H1 (cell line): ENCODE measurements around the gene PHF14. TPM values are rescaled to one million over a fixed set of nuclear protein-coding genes. Genes with fewer than 3 reads are reported as not detected.

ENCODE experiments used
- CTCF ChIA-PET: fragments of 300-600 bp; sonication (Branson Sonifier 250); formaldehyde crosslinking; loops from one replicate; lab custom pipeline; 2021; ENCODE audit not compliant: partially characterized antibody; lab: Charles Lee
- POLR2A ChIA-PET: fragments of 300-600 bp; sonication (Branson Sonifier 250); formaldehyde crosslinking; loops from one replicate; lab custom pipeline; 2021; ENCODE audit warnings: inconsistent platforms; ENCODE audit not compliant: partially characterized antibody; lab: Charles Lee
- DNase-seq, 2 experiments: peaks; one replicate each; pipeline versions ENCODE4 v3.0.0 to v3.0.0-alpha.2; 2010 to 2022; ENCODE audit warnings: low spot score in 2 of 2, low read depth in 1 of 2, mixed read lengths in 1 of 2
- FAIRE-seq: peaks from 2 replicates; lab custom pipeline; 2011; peaks lifted over from hg19 to GRCh38; lab: Jason Lieb, UNC
- H2AFZ ChIP-seq: 2 replicates; pipeline ENCODE4 v1.8.1; 2012; ENCODE audit warnings: low read length, inconsistent platforms
- H2AK5ac ChIP-seq: 2 replicates; pipeline ENCODE4 v1.6.1; 2013; ENCODE audit warnings: low read depth, low read length
- H2BK120ac ChIP-seq: replicated peaks from 2 replicates; pipeline ENCODE3; 2013; ENCODE audit warnings: low read depth, low read length, inconsistent platforms
- H2BK12ac ChIP-seq: 2 replicates; pipeline ENCODE4 v1.6.1; 2013; ENCODE audit warnings: low read depth, low read length
- H2BK15ac ChIP-seq: 2 replicates; pipeline ENCODE4 v1.6.1; 2013; ENCODE audit warnings: low read length
- H2BK20ac ChIP-seq: 2 replicates; pipeline ENCODE4 v1.6.1; 2013; ENCODE audit warnings: low read length
- H2BK5ac ChIP-seq: 2 replicates; pipeline ENCODE4 v1.6.1; 2013; ENCODE audit warnings: low read depth, low read length
- H3K14ac ChIP-seq: 2 replicates; pipeline ENCODE4 v1.6.1; 2013; ENCODE audit warnings: inconsistent platforms; ENCODE audit not compliant: insufficient read length
- H3K18ac ChIP-seq: 2 replicates; pipeline ENCODE4 v1.6.1; 2013; ENCODE audit warnings: low read length; ENCODE audit errors: extremely low read depth
- H3K23ac ChIP-seq: 2 replicates; pipeline ENCODE4 v1.6.1; 2013; ENCODE audit warnings: inconsistent platforms; ENCODE audit not compliant: insufficient read length
- H3K23me2 ChIP-seq: 2 replicates; pipeline ENCODE4 v1.6.1; 2013; ENCODE audit warnings: low read depth, low read length
- H3K27ac ChIP-seq: 2 replicates; pipeline ENCODE4 v1.6.1; 2011; ENCODE audit warnings: low read depth, low read length, inconsistent platforms
- H3K27me3 ChIP-seq, 4 experiments: replicated peaks in 1 of 4; 1 replicate in 1 of 4; 2 replicates in 3 of 4; pipeline versions ENCODE4 v1.6.1 to v1.8.1; 2011 to 2013; ENCODE audit warnings: low read length in 3 of 4, mild to moderate bottlenecking in 3 of 4, inconsistent platforms in 2 of 4, mixed read lengths in 2 of 4, moderate library complexity in 1 of 4; ENCODE audit not compliant: control insufficient read depth in 3 of 4, insufficient read depth in 3 of 4; ENCODE audit errors: extremely low read depth in 1 of 4
- H3K36me3 ChIP-seq, 4 experiments: 2 replicates each; pipeline versions ENCODE4 v1.6.1 to v1.8.1; 2011 to 2013; ENCODE audit warnings: mild to moderate bottlenecking in 4 of 4, low read length in 3 of 4, moderate library complexity in 2 of 4, control low read depth in 1 of 4, inconsistent platforms in 1 of 4; ENCODE audit not compliant: insufficient read depth in 4 of 4, control insufficient read depth in 2 of 4
- H3K4ac ChIP-seq: replicated peaks from 2 replicates; pipeline ENCODE3; 2013; ENCODE audit warnings: low read length, low read depth, mixed read lengths, inconsistent platforms; ENCODE audit not compliant: insufficient read length
- H3K4me1 ChIP-seq, 4 experiments: replicated peaks in 1 of 4; 1 replicate in 1 of 4; 2 replicates in 3 of 4; pipeline versions ENCODE4 v1.6.1 to v1.8.1; 2011 to 2013; ENCODE audit warnings: low read length in 3 of 4, inconsistent platforms in 2 of 4, mixed read lengths in 1 of 4; ENCODE audit not compliant: insufficient read depth in 4 of 4, control insufficient read depth in 3 of 4
- H3K4me2 ChIP-seq, 2 experiments: 2 replicates each; pipeline versions ENCODE4 v1.6.1 to v1.8.1; 2011 to 2013; ENCODE audit warnings: low read depth in 2 of 2, low read length in 2 of 2, control low read depth in 1 of 2, inconsistent platforms in 1 of 2, mild to moderate bottlenecking in 1 of 2; ENCODE audit not compliant: insufficient read depth in 1 of 2
- H3K4me3 ChIP-seq, 4 experiments: fragments of 200-600, 300-600 bp in 1 of 4; sonication (generic), shearing (Covaris generic), sonication (Bioruptor Twin) in 1 of 4; 2 replicates each; pipeline versions ENCODE4 v1.5.1 to v1.8.1; 2011 to 2016; ENCODE audit warnings: low read length in 4 of 4, low read depth in 3 of 4, control low read depth in 2 of 4, inconsistent platforms in 2 of 4, mild to moderate bottlenecking in 2 of 4, mixed read lengths in 1 of 4, moderate library complexity in 1 of 4; ENCODE audit not compliant: insufficient read depth in 2 of 4; ENCODE audit errors: extremely low read depth in 1 of 4
- H3K56ac ChIP-seq: replicated peaks from 2 replicates; pipeline ENCODE3; 2013; ENCODE audit warnings: low read depth, mild to moderate bottlenecking, mixed read lengths, low read length, inconsistent platforms; ENCODE audit not compliant: insufficient read length
- H3K79me1 ChIP-seq: 2 replicates; pipeline ENCODE4 v1.6.1; 2013; ENCODE audit warnings: low read depth, low read length, control low read depth
- H3K79me2 ChIP-seq, 2 experiments: 2 replicates each; pipeline versions ENCODE4 v1.6.1 to v1.8.1; 2012 to 2013; ENCODE audit warnings: low read length in 2 of 2, mild to moderate bottlenecking in 2 of 2, inconsistent platforms in 1 of 2; ENCODE audit not compliant: insufficient read depth in 2 of 2, control insufficient read depth in 1 of 2
- H3K9ac ChIP-seq, 4 experiments: replicated peaks in 1 of 4; 1 replicate in 1 of 4; 2 replicates in 3 of 4; pipeline versions ENCODE4 v1.6.1 to v1.8.1; 2011 to 2013; ENCODE audit warnings: low read depth in 3 of 4, low read length in 3 of 4, control low read depth in 2 of 4, mild to moderate bottlenecking in 2 of 4, moderate library complexity in 2 of 4, inconsistent platforms in 1 of 4; ENCODE audit errors: extremely low read depth in 1 of 4
- H3K9me3 ChIP-seq, 2 experiments: 2 replicates each; pipeline versions ENCODE4 v1.6.1 to v1.8.1; 2012 to 2013; ENCODE audit warnings: mild to moderate bottlenecking in 2 of 2, moderate library complexity in 2 of 2, control low read depth in 1 of 2, inconsistent platforms in 1 of 2, low read depth in 1 of 2, low read length in 1 of 2, mixed read lengths in 1 of 2; ENCODE audit not compliant: insufficient read depth in 2 of 2
- H4K20me1 ChIP-seq, 2 experiments: replicated peaks in 1 of 2; 2 replicates each; pipeline versions ENCODE3 to v1.8.1; 2011 to 2013; ENCODE audit warnings: inconsistent platforms in 2 of 2, low read length in 2 of 2, mild to moderate bottlenecking in 1 of 2; ENCODE audit not compliant: insufficient read depth in 2 of 2, control insufficient read depth in 1 of 2
- H4K5ac ChIP-seq: 2 replicates; pipeline ENCODE4 v1.6.1; 2013; ENCODE audit warnings: low read length, low read depth, mixed read lengths, inconsistent platforms; ENCODE audit not compliant: insufficient read length
- H4K8ac ChIP-seq: 2 replicates; pipeline ENCODE4 v1.8.0; 2013; ENCODE audit warnings: mild to moderate bottlenecking, moderate library complexity, low read length, inconsistent platforms; ENCODE audit not compliant: insufficient read depth; ENCODE audit errors: extremely low read depth
- H4K91ac ChIP-seq: replicated peaks from 2 replicates; pipeline ENCODE3; 2013; ENCODE audit warnings: low read length, mixed read lengths, inconsistent platforms; ENCODE audit not compliant: insufficient read length
- E2F6 ChIP-seq: IDR thresholded peaks from 2 replicates; pipeline ENCODE4 v1.6.1; 2012; ENCODE audit warnings: inconsistent platforms
- PHF8 ChIP-seq: fragments of 200-600 bp; sonication (generic); conservative IDR thresholded peaks from 2 replicates; pipeline ENCODE4 v1.7.1; 2012; ENCODE audit warnings: low read depth, mild to moderate bottlenecking, inconsistent platforms, low read length, moderate library complexity
- RAD21 ChIP-seq, 2 experiments: IDR thresholded peaks in 1 of 2; conservative IDR thresholded peaks in 1 of 2; 2 replicates each; pipeline ENCODE4 v1.6.1; 2011; ENCODE audit warnings: low read depth in 2 of 2, low read length in 2 of 2, improper control_type of control experiment in 1 of 2, inconsistent platforms in 1 of 2, mild to moderate bottlenecking in 1 of 2, moderate library complexity in 1 of 2
- SP1 ChIP-seq: IDR thresholded peaks from 2 replicates; pipeline ENCODE4 v1.6.1; 2011; ENCODE audit warnings: low read depth, low read length
- TAF7 ChIP-seq: optimal IDR thresholded peaks from 2 replicates; pipeline ENCODE3; 2011; ENCODE audit warnings: low read depth, mild to moderate bottlenecking, inconsistent platforms, low read length, moderate library complexity, borderline replicate concordance
- TBP ChIP-seq: IDR thresholded peaks from 2 replicates; pipeline ENCODE4 v1.6.1; 2011; ENCODE audit warnings: low read depth, low read length, improper control_type of control experiment
- ZNF274 ChIP-seq: IDR thresholded peaks from 2 replicates; pipeline ENCODE4 v1.7.0; 2012; ENCODE audit warnings: low read length, borderline replicate concordance; ENCODE audit errors: extremely low read depth
- WGBS, 2 experiments: shearing (Covaris generic) in 1 of 2; methylation state at CpG; one replicate each; pipeline versions ENCODE4 v1.1.6 to v1.1.7; 2013 to 2015; ENCODE audit warnings: low lambda C conversion rate in 2 of 2, mixed read lengths in 2 of 2, inconsistent platforms in 1 of 2, low coverage in 1 of 2, missing lambda C conversion rate in 1 of 2; ENCODE audit not compliant: insufficient replicate concordance in 2 of 2, insufficient coverage in 1 of 2, insufficient read length in 1 of 2; ENCODE audit errors: extremely low coverage in 1 of 2, missing lambda C conversion rate in 1 of 2; 5-methylcytosine and 5-hydroxymethylcytosine counted together
- polyA plus RNA-seq, 7 experiments: library from polyadenylated mRNA; depleted of rRNA in 3 of 7; stranded (reverse) in 5 of 7; unstranded in 2 of 7; fragments of >200 nt in 5 of 7; fragments of 200-250 nt in 2 of 7; gene quantifications; 1 replicate in 5 of 7; 2 replicates in 1 of 7; 4 replicates in 1 of 7; pipeline versions ENCODE4 v1.2.1 to v1.2.3, GENCODE V29; 2011 to 2013; ENCODE audit warnings: missing spikeins in 2 of 7, mixed read lengths in 2 of 7
- total RNA-seq: library from RNA; stranded (reverse); fragmentation: NEBNext Ultra II Directional; extraction: Animal tissue kit (Norgen Biotek cat#: 25700); gene quantifications from 2 replicates; pipeline ENCODE4 v1.2.1, GENCODE V29; 2021
- TF ChIP-seq, protein P1 (sequence below): IDR thresholded peaks from 2 replicates; pipeline ENCODE4 v1.6.1; 2011; ENCODE audit warnings: low read depth, mild to moderate bottlenecking, low read length; ENCODE audit not compliant: insufficient read depth

The PHF14 gene
- total and polyA plus RNA-seq, 2 of the 8 experiments (the other 6 are each of a cell fraction or from before 2014, with no cell fraction given): 17.9 to 70.6 TPM

GRCh38 chr7:10950494-10950893 lies 23.2 kb upstream of the PHF14 start:
- no peak overlapping the region for H2AFZ ChIP-seq
- H4K20me1 ChIP-seq: no peaks in the 10 kb centered on the region
- H2BK20ac ChIP-seq: no peak overlapping the region
- TF ChIP-seq ZNF274: no peak
- no peak for TF ChIP-seq TBP
- no peak for TF ChIP-seq RAD21 (IDR thresholded peaks at IDR 0.05 in 1 of 2, conservative IDR thresholded peaks at IDR 0.05 in 1 of 2; ENCODE audit: low read depth in 2 of 2, low read length in 2 of 2)
- no peak for TF ChIP-seq TAF7
- TF ChIP-seq, protein P1, sequence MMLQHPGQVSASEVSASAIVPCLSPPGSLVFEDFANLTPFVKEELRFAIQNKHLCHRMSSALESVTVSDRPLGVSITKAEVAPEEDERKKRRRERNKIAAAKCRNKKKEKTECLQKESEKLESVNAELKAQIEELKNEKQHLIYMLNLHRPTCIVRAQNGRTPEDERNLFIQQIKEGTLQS: no peak
- TF ChIP-seq PHF8: no peak
- no peak for TF ChIP-seq SP1
- no peak for TF ChIP-seq E2F6
- no peak overlapping the region for H3K4me2 ChIP-seq
- peaks cover 0 to 7% (median 2%) of the 10 kb centered on the region in 4 experiments; a peak in 1 of 8 replicates for H3K36me3 ChIP-seq
- H4K91ac ChIP-seq: no peak overlapping the region
- H2BK120ac ChIP-seq: no peak overlapping the region
- no peak overlapping the region for H4K8ac ChIP-seq
- no peaks in the 10 kb centered on the region for H3K23me2 ChIP-seq
- no peak overlapping the region for H4K5ac ChIP-seq
- DNase-seq (no peak), FAIRE-seq (no peak)
- no peaks in the 10 kb centered on the region for H3K79me1 ChIP-seq
- no peak overlapping the region for H2BK5ac ChIP-seq
- no peak overlapping the region for H3K14ac ChIP-seq
- H3K23ac ChIP-seq: no peak overlapping the region
- CTCF ChIA-PET: interaction anchor here (0.6 kb wide), 1 partner anchor 245 kb away, joined by 3 read pairs; no protein-coding TSS in a partner anchor
- H3K27ac ChIP-seq: no peak overlapping the region
- no peaks in the 10 kb centered on the region for H3K27me3 ChIP-seq
- H2BK12ac ChIP-seq: no peak overlapping the region
- no peak overlapping the region for H3K4me3 ChIP-seq
- no peaks in the 10 kb centered on the region for H3K4me1 ChIP-seq
- H2BK15ac ChIP-seq: no peak overlapping the region
- POLR2A ChIA-PET: interaction anchor here (0.8 to 1.1 kb wide), 3 partner anchors 10 to 18 kb away, joined by 3 to 4 read pairs (median 4); a partner anchor contains a TSS
- no peak overlapping the region for H2AK5ac ChIP-seq
- WGBS, 2 experiments: 91% methylated on average over 2 of the region's 2 CpGs; no CpG with 5 or more reads in 1 of the 2 experiments
- H3K9me3 ChIP-seq: peaks cover 22 to 31% of the 10 kb centered on the region in 2 experiments
- H3K9ac ChIP-seq: no peak overlapping the region
- no peak overlapping the region for H3K56ac ChIP-seq
- H3K18ac ChIP-seq: no peak overlapping the region
- H3K4ac ChIP-seq: no peak overlapping the region
- H3K79me2 ChIP-seq: no peaks in the 10 kb centered on the region
